ENCODE results near the gene CDT1.

Gene CDT1

GRCh38 chr16:88804173-88804551, 573 bp downstream of the CDT1 start:
- no peak for DNase-seq (ENCODE audit: low read depth in 2 of 2, low spot score in 1 of 2)

GRCh38 chr16:88804552-88805339, 1.2 kb downstream of the CDT1 start:
- no peak for DNase-seq (ENCODE audit: low read depth in 2 of 2, low spot score in 1 of 2)

DNA sequence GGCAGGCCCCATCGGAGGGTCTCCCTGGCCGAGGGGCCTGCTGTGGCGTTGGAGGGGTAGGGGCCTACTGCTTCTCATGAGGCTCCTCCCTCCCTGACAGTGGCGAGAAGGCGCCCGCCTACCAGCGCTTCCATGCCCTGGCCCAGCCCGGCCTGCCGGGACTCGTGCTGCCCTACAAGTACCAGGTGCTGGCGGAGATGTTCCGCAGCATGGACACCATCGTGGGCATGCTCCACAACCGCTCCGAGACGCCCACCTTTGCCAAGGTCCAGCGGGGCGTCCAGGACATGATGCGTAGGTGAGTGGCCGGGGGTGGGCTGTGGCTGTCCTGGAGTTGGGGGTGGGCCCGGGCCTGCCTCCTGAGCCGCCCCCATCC, 1.7 kb downstream of the CDT1 start:
- no peak for DNase-seq (ENCODE audit: low read depth in 2 of 2, low spot score in 1 of 2)

GRCh38 chr16:88805887-88806393, 2.4 kb downstream of the CDT1 start:
- no peak for DNase-seq (ENCODE audit: low read depth in 2 of 2, low spot score in 1 of 2)

DNA sequence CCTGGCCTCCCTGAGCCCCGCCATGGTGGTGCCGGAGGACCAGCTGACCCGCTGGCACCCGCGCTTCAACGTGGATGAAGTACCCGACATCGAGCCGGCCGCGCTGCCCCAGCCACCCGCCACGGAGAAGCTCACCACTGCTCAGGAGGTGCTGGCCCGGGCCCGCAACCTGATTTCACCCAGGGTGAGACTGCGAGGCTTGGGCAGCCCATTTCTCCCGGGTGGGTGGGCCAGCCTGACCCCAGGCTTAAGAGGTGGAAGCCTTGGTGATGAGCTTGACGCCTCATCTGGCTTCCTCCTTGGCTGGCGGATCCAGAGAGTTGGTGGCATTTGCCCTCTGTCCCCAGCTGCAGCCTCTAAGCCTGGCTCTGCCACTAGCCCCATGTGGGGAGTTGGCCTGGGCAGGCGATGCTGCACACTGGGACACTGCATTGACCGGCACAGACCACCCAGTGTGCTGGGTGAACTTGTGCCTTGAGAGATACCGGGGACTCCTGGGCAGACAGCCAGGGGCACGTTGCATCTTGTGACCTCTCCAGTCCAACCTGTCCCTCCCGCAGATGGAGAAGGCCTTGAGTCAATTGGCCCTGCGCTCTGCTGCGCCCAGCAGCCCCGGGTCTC, 3.0 kb downstream of the CDT1 start:
- no peak for DNase-seq (ENCODE audit: low read depth in 2 of 2, low spot score in 1 of 2)

DNA sequence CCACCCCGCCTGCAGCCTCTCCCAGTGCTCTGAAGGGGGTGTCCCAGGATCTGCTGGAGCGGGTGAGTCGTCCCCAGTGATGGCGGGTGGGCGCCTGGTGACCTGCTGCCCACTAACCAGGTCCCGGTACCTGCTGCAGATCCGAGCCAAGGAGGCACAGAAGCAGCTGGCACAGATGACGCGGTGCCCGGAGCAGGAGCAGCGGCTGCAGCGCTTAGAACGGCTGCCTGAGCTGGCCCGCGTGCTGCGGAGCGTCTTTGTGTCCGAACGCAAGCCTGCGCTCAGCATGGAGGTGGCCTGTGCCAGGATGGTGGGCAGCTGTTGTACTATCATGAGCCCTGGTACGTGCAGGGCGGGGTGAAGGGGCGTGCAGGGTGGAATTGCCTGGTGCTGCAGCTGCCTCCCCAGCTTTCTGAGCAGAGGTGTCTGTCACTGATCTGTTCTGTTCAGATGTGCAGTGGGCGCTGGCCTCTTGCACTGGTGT, 3.6 kb downstream of the CDT1 start:
- no peak for DNase-seq (ENCODE audit: low read depth in 2 of 2, low spot score in 1 of 2)

DNA sequence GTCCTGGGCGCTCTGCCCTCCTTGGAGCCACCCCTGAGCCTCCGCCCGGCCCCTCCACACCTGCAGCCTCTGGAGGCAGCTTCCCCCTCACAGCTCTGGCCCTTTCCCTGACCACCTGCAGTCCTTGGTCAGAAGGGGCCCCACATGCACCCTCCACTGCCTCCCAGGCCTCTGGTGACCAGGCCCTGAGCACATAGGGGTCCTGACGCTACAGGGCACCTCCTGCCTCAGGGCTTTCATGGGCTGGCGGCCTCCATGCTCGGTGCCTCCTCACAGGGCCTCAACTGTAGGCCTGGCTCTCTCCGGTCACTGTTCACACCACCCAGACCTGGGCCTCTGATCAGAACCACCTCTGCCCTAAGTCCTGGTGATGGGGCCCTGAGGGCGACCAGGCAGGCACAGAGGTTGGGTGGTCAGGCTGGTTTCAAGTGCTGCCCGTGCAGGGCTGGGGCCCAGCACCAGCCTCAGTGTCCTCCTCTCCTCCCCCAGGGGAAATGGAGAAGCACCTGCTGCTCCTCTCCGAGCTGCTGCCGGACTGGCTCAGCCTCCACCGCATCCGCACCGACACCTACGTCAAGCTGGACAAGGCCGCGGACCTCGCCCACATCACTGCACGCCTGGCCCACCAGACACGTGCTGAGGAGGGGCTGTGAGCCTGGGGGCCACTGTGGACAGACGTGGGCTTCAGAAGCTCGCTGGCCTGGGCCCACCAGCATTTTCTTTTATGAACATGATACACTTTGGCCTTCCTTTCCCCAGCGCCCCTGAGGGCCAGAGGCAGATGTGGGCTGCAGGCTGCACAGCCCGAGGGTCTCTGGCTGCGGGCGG, 4.3 kb downstream of the CDT1 start:
- no peak for DNase-seq (ENCODE audit: low read depth in 2 of 2, low spot score in 1 of 2)

DNA sequence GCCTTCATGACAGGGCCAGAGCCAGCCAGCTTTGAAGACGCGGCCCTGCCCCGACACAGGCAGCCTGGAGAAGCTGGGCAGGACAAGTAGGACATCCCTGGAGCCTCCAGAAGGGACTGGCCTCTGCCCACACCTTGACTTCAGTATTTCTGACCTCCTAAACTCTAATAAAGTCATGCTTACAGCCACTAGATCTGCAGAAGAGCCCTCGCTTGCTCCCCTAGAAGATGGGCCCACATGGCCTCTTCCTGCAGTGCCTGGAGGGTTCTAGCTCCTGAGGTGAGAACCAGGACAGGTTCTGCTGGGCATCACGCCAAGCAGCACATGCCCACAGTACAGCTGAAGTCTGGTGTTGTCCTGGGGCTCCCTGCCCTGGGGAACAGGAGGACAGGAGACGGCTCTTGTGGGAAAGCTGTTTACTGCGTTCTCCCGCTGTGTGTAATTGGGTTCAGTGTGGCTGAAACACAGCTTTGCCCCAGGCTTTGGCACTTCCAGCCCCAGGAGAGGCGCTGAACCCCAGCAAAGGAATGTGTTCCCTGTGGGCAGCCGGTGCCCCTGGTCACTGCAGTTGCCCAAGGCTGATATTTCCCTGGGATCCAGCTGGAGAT, 5.6 kb downstream of the CDT1 start:
- no peak for DNase-seq (ENCODE audit: low read depth in 2 of 2, low spot score in 1 of 2)

GRCh38 chr16:88809676-88810165, 6.1 kb downstream of the CDT1 start:
- DNase-seq (ENCODE audit: low read depth in 2 of 2, low spot score in 1 of 2), result no peak

- no peak for DNase-seq (ENCODE audit: low read depth in 2 of 2, low spot score in 1 of 2)
Observed at GRCh38 chr16:88810166-88810911, 6.8 kb downstream of the CDT1 start.

DNA sequence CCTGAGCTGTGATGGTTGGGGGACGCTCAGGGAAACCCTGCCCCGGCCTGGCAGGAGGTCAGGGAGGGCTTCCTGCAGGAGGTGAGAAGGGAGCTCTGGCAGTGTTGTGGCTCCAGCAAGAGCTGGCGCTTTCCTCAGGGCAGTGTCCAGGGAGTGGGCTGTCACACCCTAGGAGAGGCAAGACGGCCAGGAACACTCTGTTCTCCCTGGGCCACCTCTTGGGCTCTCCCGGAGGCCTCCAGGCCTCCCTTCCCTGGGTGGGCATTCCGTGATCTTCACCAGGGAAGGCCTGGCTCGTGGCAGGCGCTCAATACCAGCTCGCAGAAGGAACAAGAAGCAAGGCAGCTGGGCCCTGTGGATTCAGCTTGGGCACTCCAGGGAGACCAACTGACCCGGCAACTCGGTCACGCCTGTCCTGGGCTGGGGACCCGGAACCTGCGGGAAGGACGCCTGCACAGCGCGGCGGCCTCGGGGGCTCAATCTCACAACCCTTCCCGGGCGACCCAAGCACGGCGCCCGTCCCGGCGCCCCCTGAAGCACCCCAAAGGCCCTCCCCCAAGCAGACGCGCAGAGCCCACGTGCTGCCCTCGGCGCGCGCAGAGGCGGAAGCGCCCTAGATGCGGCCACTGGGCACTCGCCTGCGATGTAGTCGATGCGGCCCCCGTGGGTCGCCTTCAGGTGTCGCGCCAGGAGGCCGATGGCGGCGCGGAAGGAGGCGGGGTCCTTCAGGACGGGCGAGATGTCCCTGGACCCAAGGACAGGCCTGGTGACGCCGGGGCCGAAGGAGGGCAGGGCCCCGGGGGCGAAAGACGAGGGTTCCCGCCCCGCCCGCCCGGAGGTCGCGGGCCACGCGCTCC, 7.6 kb downstream of the CDT1 start:
- DNase-seq (ENCODE audit: low read depth in 2 of 2, low spot score in 1 of 2), result peak; percentile 42 to 53

- DNase-seq (ENCODE audit: low read depth in 2 of 2, low spot score in 1 of 2), result peak; percentile 93 to 94
Observed at GRCh38 chr16:88811769-88812512, 8.4 kb downstream of the CDT1 start, which contains the start of gene APRT. Gene APRT, minus strand, starts transcription at chr16:88811928. Its CDS starts 29 bp downstream, at chr16:88811899.

DNA sequence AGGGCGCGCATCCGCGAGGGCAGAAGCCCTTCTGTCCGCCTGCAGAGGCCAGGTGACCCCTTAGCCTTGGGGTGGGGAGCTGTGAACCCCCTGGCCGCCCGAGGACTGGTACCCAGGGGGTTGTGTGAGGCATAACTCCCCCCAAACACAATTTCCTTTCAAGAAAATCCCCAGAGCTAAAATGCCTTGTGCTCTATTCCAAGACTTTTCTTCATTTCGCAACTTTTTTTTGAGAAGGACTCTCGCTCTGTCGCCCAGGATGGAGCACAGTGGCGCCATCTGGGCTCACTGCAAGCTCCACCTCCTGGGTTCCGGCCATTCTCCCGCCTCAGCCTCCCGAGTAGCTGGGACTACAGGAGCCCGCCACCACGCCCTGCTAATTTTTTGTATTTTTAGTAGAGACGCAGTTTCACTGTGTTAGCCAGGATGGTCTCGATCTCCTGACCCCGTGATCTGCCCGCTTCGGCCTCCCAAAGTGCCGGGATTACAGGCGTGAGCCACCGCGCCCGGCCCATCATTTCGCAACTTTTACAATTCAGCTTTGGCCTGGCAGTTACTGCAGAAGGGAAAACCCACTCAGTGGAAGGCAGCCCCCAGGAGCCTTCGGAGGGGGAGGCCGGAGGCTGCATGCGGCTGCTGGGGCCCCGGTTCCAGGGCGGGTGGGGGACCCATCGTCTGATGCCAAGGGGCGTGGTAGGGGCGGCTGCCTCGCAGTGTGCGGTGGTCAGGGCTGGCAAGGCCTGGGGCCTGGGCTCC, 9.1 kb downstream of the CDT1 start:
- no peak for DNase-seq (ENCODE audit: low read depth in 2 of 2, low spot score in 1 of 2)

GRCh38 chr16:88813269-88814143, 9.9 kb downstream of the CDT1 start:
- no peak for DNase-seq (ENCODE audit: low read depth in 2 of 2, low spot score in 1 of 2)

DNA sequence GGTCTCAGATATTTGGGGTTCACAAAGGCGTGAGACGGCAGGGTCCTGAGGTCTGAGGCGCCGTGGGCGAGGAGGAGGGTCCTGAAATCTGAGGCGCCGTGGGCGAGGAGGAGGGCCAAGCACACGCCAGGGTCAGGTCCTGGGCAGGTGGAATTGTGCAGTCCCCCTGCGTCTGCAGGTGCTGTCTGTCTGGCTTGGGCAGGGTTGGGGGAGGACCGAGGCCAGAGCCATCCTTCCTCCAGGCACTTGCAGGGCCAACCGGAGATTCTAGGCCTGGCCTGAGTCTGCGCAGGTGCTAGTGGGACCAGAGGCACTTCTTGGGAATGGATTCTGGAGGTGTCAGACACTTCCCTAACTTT, 10.5 kb downstream of the CDT1 start:
- no peak for DNase-seq (ENCODE audit: low read depth in 2 of 2, low spot score in 1 of 2)

- no peak for DNase-seq (ENCODE audit: low read depth in 2 of 2, low spot score in 1 of 2)
Observed at GRCh38 chr16:88815227-88815626, 11.6 kb downstream of the CDT1 start.

All from stimulated activated CD8-positive, alpha-beta memory T cell treated with anti-CD3 and anti-CD28 coated beads, Interleukin-4, amount 100 ng/mL, for 4 hours (primary cell).